Muscle of arm (tissue), 12 donors: Measurements from ENCODE around the gene PDZK1IP1. TPM values are rescaled to one million over a fixed set of nuclear protein-coding genes. Genes with fewer than 3 reads are reported as not detected.
"Not testable (repeated sequence)": the region's sequence is repeated elsewhere in the genome, so short reads cannot be mapped to it uniquely, and the experiment has no call there.

ENCODE experiments used
- DNase-seq: peaks from one replicate; pipeline ENCODE4 v3.0.0-alpha.2; 2013
- polyA plus RNA-seq, 12 donors: library from polyadenylated mRNA; unstranded; fragments of 120-200 nt; gene quantifications; one replicate each; pipeline ENCODE4 v1.2.1, GENCODE V29; 2013; ENCODE audit not compliant: insufficient read length in 12 of 12

The PDZK1IP1 gene
- polyA plus RNA-seq, 12 donors = 0.27 to 0.54 (median 0.37) TPM; not detected in 6

DNA sequence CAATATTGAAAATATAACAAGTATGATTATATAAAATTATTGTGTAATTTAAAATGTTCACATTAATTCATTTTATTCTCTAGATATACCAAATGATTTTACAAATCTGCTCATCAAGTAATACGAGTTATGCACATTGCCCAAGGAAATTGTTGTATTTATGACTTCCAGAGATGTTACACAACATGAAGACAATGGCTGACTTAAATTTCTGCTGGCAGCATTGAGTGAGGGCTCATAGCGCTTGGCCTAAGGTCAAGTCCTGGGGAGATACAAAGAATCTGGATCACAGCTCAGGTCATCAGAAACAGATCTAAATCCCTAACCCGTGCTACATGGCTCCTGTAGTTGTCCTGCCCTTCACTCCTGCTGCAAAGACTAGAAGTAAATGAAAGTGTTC is 49.5 kb downstream of the PDZK1IP1 start:
- DNase-seq = not testable (repeated sequence)

DNA sequence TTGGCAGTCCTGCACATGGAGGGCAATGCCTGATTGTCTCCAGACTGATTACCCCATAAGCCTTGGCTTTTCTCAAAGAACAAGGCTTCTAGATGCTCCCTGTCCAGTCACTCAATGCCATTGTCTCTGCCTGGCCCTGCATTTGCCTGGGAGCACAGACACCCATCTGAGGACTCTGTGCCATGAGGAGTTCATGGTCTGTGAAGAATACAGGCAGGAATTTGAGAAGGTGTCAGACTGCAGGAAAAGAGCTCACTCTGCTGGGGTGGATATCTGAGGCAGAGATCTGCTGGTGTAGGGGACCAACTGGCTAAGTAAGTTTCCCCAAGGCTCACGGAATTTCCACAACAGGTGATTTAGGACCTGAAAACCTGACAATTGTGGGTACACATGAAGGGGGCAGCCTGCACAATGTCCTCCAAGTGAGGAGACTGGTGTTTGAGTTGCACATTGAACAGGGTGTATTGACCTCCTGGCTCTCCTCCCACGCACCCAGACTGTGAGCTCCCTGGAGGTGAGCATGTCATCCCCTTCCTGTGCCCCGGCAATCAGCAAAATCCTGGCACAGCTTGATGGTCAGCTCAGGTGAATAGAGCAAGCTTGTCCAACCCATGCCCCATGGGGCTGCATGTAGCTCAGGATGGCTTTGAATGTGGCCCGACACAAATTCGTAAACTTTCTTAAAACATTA is 51.8 kb downstream of the PDZK1IP1 start:
- DNase-seq = no peak

DNA sequence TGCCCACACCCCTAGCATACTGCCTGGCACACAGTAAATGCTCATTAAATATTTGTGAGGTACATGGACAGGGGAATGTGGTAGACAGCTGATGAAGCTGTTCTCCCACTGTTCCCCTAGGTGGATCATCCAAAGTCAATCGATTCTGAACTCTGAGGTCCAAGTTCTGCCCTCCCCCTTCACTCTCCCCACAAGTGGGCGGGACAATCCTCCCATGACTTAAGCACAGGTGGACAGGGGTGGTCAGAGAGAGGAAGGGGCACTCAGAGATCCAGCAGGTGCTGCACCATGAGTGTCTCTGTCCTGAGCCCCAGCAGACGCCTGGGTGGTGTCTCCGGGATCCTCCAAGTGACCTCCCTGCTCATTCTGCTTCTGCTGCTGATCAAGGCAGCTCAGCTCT is 52.6 kb downstream of the PDZK1IP1 start, which contains the start of gene CYP4A22:
Gene CYP4A22, plus strand, starts transcription at position 244 of the 400 bp plus-strand sequence. Its CDS starts 45 bp downstream, at position 289.
- no peak for DNase-seq

Other genes with a start within 250 kb of the PDZK1IP1 start
- 1 to 10 TPM in 1 of 12 donors, under 1 TPM in 7, not detected in 4; 0.05 to 2.9 (median 0.29) TPM for gene CYP4A11, start 248.6 kb downstream of the PDZK1IP1 start, polyA plus RNA-seq
- 1 to 10 TPM in 10 of 12 donors, not detected in 2; 3.0 to 5.3 (median 3.8) TPM for gene CYP4X1, start 166.4 kb downstream of the PDZK1IP1 start, polyA plus RNA-seq
- under 1 TPM in 7 of 12 donors, not detected in 5; 0.11 to 0.70 (median 0.45) TPM for gene CYP4Z1, start 122.8 kb downstream of the PDZK1IP1 start, polyA plus RNA-seq
- gene CYP4A22, start 52.6 kb downstream of the PDZK1IP1 start, polyA plus RNA-seq = under 1 TPM in 2 of 12 donors, not detected in 10; 0.12 to 0.29 TPM
- 1 to 10 TPM in 11 of 12 donors, not detected in 1; 2.2 to 4.8 (median 3.6) TPM for gene TAL1, start 42.2 kb upstream of the PDZK1IP1 start, polyA plus RNA-seq
- gene STIL, start 124.1 kb upstream of the PDZK1IP1 start, polyA plus RNA-seq = 1 to 10 TPM in 11 of 12 donors, not detected in 1; 2.8 to 7.5 (median 5.4) TPM
- gene CMPK1, start 143.8 kb upstream of the PDZK1IP1 start, polyA plus RNA-seq = 10 to 100 TPM in 11 of 12 donors, not detected in 1; 68.1 to 87.5 (median 79.1) TPM
- under 1 TPM in 3 of 12 donors, not detected in 9; 0.08 to 0.26 (median 0.20) TPM for gene FOXE3, start 226.2 kb upstream of the PDZK1IP1 start, polyA plus RNA-seq
- gene FOXD2, start 248.0 kb upstream of the PDZK1IP1 start, polyA plus RNA-seq = 1 to 10 TPM in 1 of 12 donors, under 1 TPM in 10, not detected in 1; 0.11 to 4.3 (median 0.23) TPM